Measurements from ENCODE around the gene DISC1. TPM values are rescaled to one million over a fixed set of nuclear protein-coding genes. Genes with fewer than 3 reads are reported as not detected.

DISC1 gene
- total RNA-seq, 2 experiments from 2014 or later = 3.5 to 5.0 TPM

GRCh38 chr1:231856894-231857293 is 230.3 kb downstream of the DISC1 start:
- ChIA-PET CTCF (interaction anchor here (1.3 kb wide), 1 partner anchor 100 kb away, joined by 4 read pairs; no protein-coding TSS in a partner anchor), POLR2A (no interaction called here)
- H3K36me3 Mint-ChIP-seq (ENCODE audit: low read depth) = no peaks in the 10 kb centered on the region
- intact Hi-C loops (cut with micrococcal nuclease) = no loop called here
- no peak for ATAC-seq
- peaks cover 8% of the 10 kb centered on the region for H3K4me1 Mint-ChIP-seq (ENCODE audit: low read depth)
- no peak for TF ChIP-seq CTCF (IDR thresholded peaks at IDR 0.05)
- no peaks in the 10 kb centered on the region for H3K27me3 Mint-ChIP-seq
- no peak overlapping the region for H3K4me3 Mint-ChIP-seq
- DNase-seq = no peak
- H3K27ac Mint-ChIP-seq = no peak overlapping the region
- H3K9me3 Mint-ChIP-seq = no peaks in the 10 kb centered on the region

GRCh38 chr1:231857609-231858135 is 231.1 kb downstream of the DISC1 start:
- ChIA-PET CTCF (interaction anchor here (1.3 kb wide), 1 partner anchor 101 kb away, joined by 4 read pairs; no protein-coding TSS in a partner anchor), POLR2A (interaction anchor here (0.7 kb wide), 1 partner anchor 95 kb away, joined by 3 read pairs; no protein-coding TSS in a partner anchor)
- DNase-seq (no peak), ATAC-seq (no peak)
- intact Hi-C loops (cut with micrococcal nuclease) = no loop called here
- no peaks in the 10 kb centered on the region for H3K27me3 Mint-ChIP-seq
- no peak overlapping the region for H3K27ac Mint-ChIP-seq
- no peaks in the 10 kb centered on the region for H3K36me3 Mint-ChIP-seq (ENCODE audit: low read depth)
- peaks cover 8% of the 10 kb centered on the region for H3K4me1 Mint-ChIP-seq (ENCODE audit: low read depth)
- no peak for TF ChIP-seq CTCF (IDR thresholded peaks at IDR 0.05)
- H3K9me3 Mint-ChIP-seq = no peaks in the 10 kb centered on the region
- H3K4me3 Mint-ChIP-seq = no peak overlapping the region

GRCh38 chr1:231860221-231861088 is 233.9 kb downstream of the DISC1 start:
- no peak overlapping the region for H3K4me3 Mint-ChIP-seq
- ATAC-seq (no peak), DNase-seq (no peak)
- H3K36me3 Mint-ChIP-seq (ENCODE audit: low read depth) = no peaks in the 10 kb centered on the region
- CTCF ChIA-PET = no interaction called here
- H3K9me3 Mint-ChIP-seq = no peaks in the 10 kb centered on the region
- no peak for TF ChIP-seq CTCF (IDR thresholded peaks at IDR 0.05)
- peaks cover 8% of the 10 kb centered on the region for H3K4me1 Mint-ChIP-seq (ENCODE audit: low read depth)
- POLR2A ChIA-PET = no interaction called here
- no peaks in the 10 kb centered on the region for H3K27me3 Mint-ChIP-seq
- no peak overlapping the region for H3K27ac Mint-ChIP-seq
- intact Hi-C loops (cut with micrococcal nuclease) = loop anchor here (10.0 kb wide), 1 partner anchor 764 kb away; no protein-coding TSS in a partner anchor

GRCh38 chr1:231861541-231862481 is 235.2 kb downstream of the DISC1 start:
- DNase-seq = no peak
- ChIA-PET CTCF (interaction anchor here (0.6 kb wide), 1 partner anchor 151 kb away, joined by 3 read pairs; no protein-coding TSS in a partner anchor), POLR2A (no interaction called here)
- no peak overlapping the region for H3K4me3 Mint-ChIP-seq
- ATAC-seq = no peak
- H3K9me3 Mint-ChIP-seq = no peaks in the 10 kb centered on the region
- no peak overlapping the region for H3K27ac Mint-ChIP-seq
- H3K27me3 Mint-ChIP-seq = no peaks in the 10 kb centered on the region
- no peaks in the 10 kb centered on the region for H3K36me3 Mint-ChIP-seq (ENCODE audit: low read depth)
- no peak for TF ChIP-seq CTCF (IDR thresholded peaks at IDR 0.05)
- peaks cover 10% of the 10 kb centered on the region for H3K4me1 Mint-ChIP-seq (ENCODE audit: low read depth)
- intact Hi-C loops (cut with micrococcal nuclease) = loop anchor here (10.0 kb wide), 1 partner anchor 763 kb away; no protein-coding TSS in a partner anchor

All from activated CD8-positive, alpha-beta T cell treated with anti-CD3 and anti-CD28 coated beads for 36 hours (primary cell).